Fibroblast of pulmonary artery (primary cell): ENCODE measurements around the gene UBR4.

Source experiments
- DNase-seq: peaks from one replicate; pipeline ENCODE4 v3.0.0-alpha.2; 2010; ENCODE audit warnings: low read depth
- H3K4me3 ChIP-seq: replicated peaks from 2 replicates; pipeline ENCODE4 v1.5.1; 2011; ENCODE audit warnings: low read depth, mild to moderate bottlenecking, control low read depth, low read length, moderate library complexity
- CTCF ChIP-seq: IDR thresholded peaks from 2 replicates; pipeline ENCODE4 v1.5.1; 2011; ENCODE audit warnings: mild to moderate bottlenecking, control low read depth, low read length, inconsistent platforms; ENCODE audit errors: missing control alignments

UBR4 gene

GRCh38 chr1:19042675-19043578, 167.1 kb downstream of the UBR4 start:
- H3K4me3 ChIP-seq, result no peak overlapping the region
- no peak for TF ChIP-seq CTCF
- no peak for DNase-seq

- no peak overlapping the region for H3K4me3 ChIP-seq
- no peak for DNase-seq
- TF ChIP-seq CTCF, result no peak
These were observed 169.9 kb downstream of the UBR4 start for GRCh38 chr1:19040010-19040680.

GRCh38 chr1:19038732-19039131, 171.3 kb downstream of the UBR4 start:
- TF ChIP-seq CTCF, result no peak
- no peak overlapping the region for H3K4me3 ChIP-seq
- no peak for DNase-seq

GRCh38 chr1:19038096-19038495, 172.0 kb downstream of the UBR4 start:
- no peak for TF ChIP-seq CTCF
- no peak for DNase-seq
- no peak overlapping the region for H3K4me3 ChIP-seq

- no peak for DNase-seq
- no peak overlapping the region for H3K4me3 ChIP-seq
- no peak for TF ChIP-seq CTCF
These were observed 172.4 kb downstream of the UBR4 start for GRCh38 chr1:19037659-19038058.

- no peak for DNase-seq
- no peak for TF ChIP-seq CTCF
- H3K4me3 ChIP-seq, result no peak overlapping the region
These were observed 173.1 kb downstream of the UBR4 start for GRCh38 chr1:19036813-19037605.
